ENCODE measurements around the gene NDUFB8. TPM values are rescaled to one million over a fixed set of nuclear protein-coding genes. Genes with fewer than 3 reads are reported as not detected.

The NDUFB8 gene
- total and polyA plus RNA-seq, 2 of the 4 experiments (the other 2 are of a cell fraction) = 99.1 to 265 TPM

GRCh38 chr10:100534726-100535125 lies 5.1 kb upstream of the NDUFB8 start:
- H2AFZ ChIP-seq (replicated peaks; ENCODE audit: low read length, poor library complexity) = no peak overlapping the region
- ATAC-seq (ENCODE audit: low read depth) = no peak
- in situ Hi-C loops (cut with MboI; ENCODE audit: low sequenced_read_pairs) (no loop called here), dilution Hi-C loops (cut with HindIII; ENCODE audit: low sequenced_read_pairs, unreplicated experiment) (no loop called here), intact Hi-C loops (cut with micrococcal nuclease) (loop anchor here (1.0 kb wide), 2 partner anchors 338 to 344 kb away; no protein-coding TSS in a partner anchor)
- H2BK20ac ChIP-seq (ENCODE audit: low read depth, low read length) = no peak overlapping the region
- no peak overlapping the region for H3K4me2 ChIP-seq (ENCODE audit: low read depth, low read length)
- H3K56ac ChIP-seq (ENCODE audit: extremely low read depth, insufficient read depth, low read length) = no peak overlapping the region
- no TSS peak for BruUV-seq (replicated peaks)
- WGBS, 2 experiments (ENCODE audit: extremely low coverage in 2 of 2, insufficient read length in 1 of 2) = 50% methylated on average over 2 of the region's 2 CpGs; no CpG with 5 or more reads in 1 of the 2 experiments
- peaks cover 23 to 39% of the 10 kb centered on the region in 2 experiments for H3K79me1 ChIP-seq (ENCODE audit: low read depth in 1 of 2, low read length in 2 of 2)
- H2BK5ac ChIP-seq (ENCODE audit: low read depth, low read length, poor library complexity, severe bottlenecking) = no peak overlapping the region
- 0 out of 2 replicates have a peak, but pooled peaks cover 6% of the 10 kb centered on the region for H4K20me1 ChIP-seq (ENCODE audit: insufficient read depth, low read length)
- H2BK120ac ChIP-seq (ENCODE audit: low read depth, low read length) = no peak overlapping the region
- peaks cover 4% of the 10 kb centered on the region for H3K4me1 ChIP-seq (ENCODE audit: control insufficient read depth, insufficient read depth, low read length)
- H3K36me3 ChIP-seq (ENCODE audit: control insufficient read depth, insufficient read depth, low read length) = peaks cover 11% of the 10 kb centered on the region
- no peak overlapping the region for H3K14ac ChIP-seq (replicated peaks; ENCODE audit: low read depth, low read length)
- TF ChIP-seq FOS (IDR thresholded peaks at IDR 0.05; ENCODE audit: low read depth, low read length) (no peak), CEBPB (IDR thresholded peaks at IDR 0.05; ENCODE audit: low read depth, low read length) (no peak), POLR2A (IDR thresholded peaks at IDR 0.05; ENCODE audit: low read depth, low read length) (no peak), MXI1 (IDR thresholded peaks at IDR 0.05; ENCODE audit: borderline replicate concordance, low read depth, low read length) (no peak), RFX5 (IDR thresholded peaks at IDR 0.05; ENCODE audit: low read depth, low read length) (no peak), ELK1 (IDR thresholded peaks at IDR 0.05; ENCODE audit: borderline replicate concordance, low read depth, low read length) (no peak), RAD21 (IDR thresholded peaks at IDR 0.05; ENCODE audit: low read length) (no peak), NFE2L2 (IDR thresholded peaks at IDR 0.05; ENCODE audit: low read depth, low read length) (no peak), RCOR1 (IDR thresholded peaks at IDR 0.05; ENCODE audit: insufficient replicate concordance, low read length) (no peak), BHLHE40 (IDR thresholded peaks at IDR 0.05; ENCODE audit: low read depth, low read length) (no peak), MAFK (IDR thresholded peaks at IDR 0.05; ENCODE audit: low read depth, low read length) (no peak), CHD1 (IDR thresholded peaks at IDR 0.05; ENCODE audit: low read depth, low read length) (no peak), CTCF (conservative IDR thresholded peaks at IDR 0.05; ENCODE audit: low read depth, low read length) (no peak), MAZ (IDR thresholded peaks at IDR 0.05; ENCODE audit: borderline replicate concordance, low read depth, low read length) (no peak), SMC3 (IDR thresholded peaks at IDR 0.05; ENCODE audit: low read depth, low read length) (no peak), USF2 (IDR thresholded peaks at IDR 0.05; ENCODE audit: low read depth, low read length) (no peak)
- H4K5ac ChIP-seq (ENCODE audit: low read depth, low read length) = no peak overlapping the region
- CTCF ChIA-PET = interaction anchor here (0.5 to 2.1 kb wide), 2 partner anchors 343 to 1071 kb away, joined by 3 to 5 read pairs; no protein-coding TSS in a partner anchor
- POLR2A ChIA-PET (ENCODE audit: unreplicated experiment) = no interaction called here
- no peak overlapping the region for H2AK5ac ChIP-seq (ENCODE audit: low read depth, low read length)
- H2AK9ac ChIP-seq (replicated peaks; ENCODE audit: low read depth, low read length, poor library complexity) = no peak overlapping the region
- no peaks in the 10 kb centered on the region for H3K27me3 ChIP-seq (ENCODE audit: control insufficient read depth, insufficient read depth, low read length)
- H3K18ac ChIP-seq (ENCODE audit: low read depth, low read length) = no peak overlapping the region
- no peak overlapping the region for H3K23ac ChIP-seq (ENCODE audit: low read depth, low read length)
- H3K4ac ChIP-seq (ENCODE audit: low read depth, low read length) = no peak overlapping the region
- H3K27ac ChIP-seq (ENCODE audit: insufficient read depth, low read length) = no peak overlapping the region
- no peak overlapping the region; a peak in 1 of 4 replicates for H4K8ac ChIP-seq (ENCODE audit: low read depth in 2 of 2, low read length in 2 of 2)
- H3K4me3 ChIP-seq (ENCODE audit: insufficient read depth, low read depth, low read length) = no peak overlapping the region
- H3K9me1 ChIP-seq (ENCODE audit: insufficient read depth, low read length) = peaks cover 7% of the 10 kb centered on the region
- DNase-seq = no peak
- no peaks in the 10 kb centered on the region for H3K9me3 ChIP-seq (ENCODE audit: control insufficient read depth, insufficient read depth, low read length)
- H3K9ac ChIP-seq (ENCODE audit: low read depth, low read length) = no peak overlapping the region
- H2BK15ac ChIP-seq (ENCODE audit: low read depth, low read length) = no peak overlapping the region
- H4K91ac ChIP-seq (ENCODE audit: insufficient read depth, low read depth, low read length) = no peak overlapping the region

All from IMR-90 (cell line).